SK-N-MC (cell line): ENCODE data around the gene PRR15L.

ENCODE experiments used
- EZH2 ChIP-seq: fragments of 200-600 bp; sonication (generic); IDR thresholded peaks from one replicate; pipeline ENCODE4 v1.6.1; 2017; ENCODE audit warnings: antibody characterized with exemption
- FOXP2 ChIP-seq: optimal IDR thresholded peaks from 2 replicates; pipeline ENCODE3; 2011; ENCODE audit warnings: mild to moderate bottlenecking, moderate library complexity; ENCODE audit not compliant: insufficient read depth; ENCODE audit errors: extremely low read length, control extremely low read depth
- POLR2AphosphoS5 ChIP-seq: IDR thresholded peaks from 2 replicates; pipeline ENCODE4 v1.6.1; 2012; ENCODE audit warnings: mild to moderate bottlenecking, low read depth, low read length, borderline replicate concordance

GRCh38 chr17:47975823-47976205 is 18.1 kb upstream of the PRR15L start:
- no peak for TF ChIP-seq EZH2
- no peak for TF ChIP-seq POLR2AphosphoS5
- no peak for TF ChIP-seq FOXP2
